Measurements from ENCODE around the gene KCNK10. TPM values are rescaled to one million over a fixed set of nuclear protein-coding genes. Genes with fewer than 3 reads are reported as not detected.

Gene KCNK10
- total and polyA plus RNA-seq, 9 donors, result 0.05 TPM; not detected in 8

DNA sequence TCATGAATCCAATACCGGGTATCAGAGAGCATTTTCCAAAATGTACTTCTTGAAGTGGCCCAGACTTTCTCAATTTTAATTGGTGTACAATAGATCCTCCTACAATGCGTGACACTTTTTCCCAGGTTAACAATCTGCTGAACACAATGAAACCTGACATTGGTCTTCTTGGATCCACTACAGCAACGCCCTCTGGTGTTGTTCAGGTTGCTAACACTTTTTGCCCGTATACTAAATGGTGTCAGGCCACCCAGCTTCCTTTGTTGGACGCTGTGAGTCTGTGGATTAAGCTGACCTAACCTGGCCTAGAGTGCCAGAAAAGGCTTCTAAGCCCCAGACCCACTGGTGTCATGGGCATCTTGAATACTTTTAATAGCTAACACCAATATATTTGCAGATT is 89.2 kb downstream of the KCNK10 start:
- Histone ChIP-seq H3K27me3 (no peaks in the 10 kb centered on the region), H3K9me3 (no peaks in the 10 kb centered on the region), H3K4me3 (no peak overlapping the region), H3K36me3 (no peaks in the 10 kb centered on the region), H3K4me1 (ENCODE audit: insufficient read depth) (no peaks in the 10 kb centered on the region), H3K27ac (no peak overlapping the region)
- peak in 2 of 5 donors; percentile 19 to 23 for DNase-seq
- intact Hi-C loops (cut with DNase I), result no loop called here
- WGBS, 3 donors, result 38 to 52% (median 45%) methylated on average over 5 of the region's 5 CpGs
- no peak for TF ChIP-seq POLR2A (IDR thresholded peaks at IDR 0.05)
- TF ChIP-seq, protein P1, sequence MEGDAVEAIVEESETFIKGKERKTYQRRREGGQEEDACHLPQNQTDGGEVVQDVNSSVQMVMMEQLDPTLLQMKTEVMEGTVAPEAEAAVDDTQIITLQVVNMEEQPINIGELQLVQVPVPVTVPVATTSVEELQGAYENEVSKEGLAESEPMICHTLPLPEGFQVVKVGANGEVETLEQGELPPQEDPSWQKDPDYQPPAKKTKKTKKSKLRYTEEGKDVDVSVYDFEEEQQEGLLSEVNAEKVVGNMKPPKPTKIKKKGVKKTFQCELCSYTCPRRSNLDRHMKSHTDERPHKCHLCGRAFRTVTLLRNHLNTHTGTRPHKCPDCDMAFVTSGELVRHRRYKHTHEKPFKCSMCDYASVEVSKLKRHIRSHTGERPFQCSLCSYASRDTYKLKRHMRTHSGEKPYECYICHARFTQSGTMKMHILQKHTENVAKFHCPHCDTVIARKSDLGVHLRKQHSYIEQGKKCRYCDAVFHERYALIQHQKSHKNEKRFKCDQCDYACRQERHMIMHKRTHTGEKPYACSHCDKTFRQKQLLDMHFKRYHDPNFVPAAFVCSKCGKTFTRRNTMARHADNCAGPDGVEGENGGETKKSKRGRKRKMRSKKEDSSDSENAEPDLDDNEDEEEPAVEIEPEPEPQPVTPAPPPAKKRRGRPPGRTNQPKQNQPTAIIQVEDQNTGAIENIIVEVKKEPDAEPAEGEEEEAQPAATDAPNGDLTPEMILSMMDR (IDR thresholded peaks at IDR 0.05), result no peak
- no peak for TF ChIP-seq EP300 (IDR thresholded peaks at IDR 0.05)

DNA sequence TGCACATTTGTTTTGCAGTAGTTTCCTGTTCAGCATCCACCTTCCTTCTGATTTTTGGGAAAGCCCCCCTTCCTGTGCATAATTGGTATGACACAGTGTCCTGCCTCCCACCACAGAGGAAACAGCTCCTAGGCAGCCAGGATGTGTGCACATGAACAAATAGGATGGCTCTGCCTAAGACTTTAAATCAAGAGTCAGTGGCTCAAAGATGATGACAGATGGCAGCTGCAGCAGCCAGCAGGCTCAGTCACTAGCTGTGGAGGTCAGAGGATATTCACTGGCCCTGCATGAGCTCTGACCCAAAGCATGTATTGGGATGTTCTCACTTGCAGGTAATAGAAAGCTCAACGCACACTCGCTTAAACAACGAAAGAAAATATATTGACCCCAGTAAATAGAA is 90.3 kb downstream of the KCNK10 start:
- 88 to 95% (median 90%) methylated on average over 3 of the region's 3 CpGs for WGBS, 3 donors
- Histone ChIP-seq H3K4me1 (ENCODE audit: insufficient read depth) (no peaks in the 10 kb centered on the region), H3K27me3 (no peaks in the 10 kb centered on the region), H3K27ac (no peak overlapping the region), H3K4me3 (no peak overlapping the region), H3K9me3 (no peaks in the 10 kb centered on the region), H3K36me3 (no peaks in the 10 kb centered on the region)
- intact Hi-C loops (cut with DNase I), result no loop called here
- TF ChIP-seq EP300 (IDR thresholded peaks at IDR 0.05) (no peak), POLR2A (IDR thresholded peaks at IDR 0.05) (no peak)
- TF ChIP-seq, protein P1 (IDR thresholded peaks at IDR 0.05), result no peak
- DNase-seq, result no peak

DNA sequence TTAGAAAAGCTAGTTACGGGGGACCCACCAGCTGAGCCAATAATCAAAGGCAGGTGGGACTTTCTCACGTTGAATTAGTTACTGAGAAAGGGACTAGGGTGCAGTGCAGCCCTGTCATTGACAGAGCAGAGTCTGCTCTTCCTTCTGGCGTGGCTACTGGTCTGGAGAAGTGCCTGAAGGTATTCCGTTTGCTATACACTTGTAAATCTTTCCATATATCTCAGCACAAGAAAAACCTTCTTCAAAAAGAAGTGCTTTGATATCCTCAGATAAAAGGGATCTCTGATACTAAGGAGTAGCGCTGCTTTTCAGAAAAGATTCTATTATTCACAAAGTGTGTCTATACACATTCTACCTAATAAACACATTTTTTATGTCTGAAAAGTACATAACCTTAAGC is 91.5 kb downstream of the KCNK10 start:
- no peak overlapping the region for H3K27ac ChIP-seq
- H3K27me3 ChIP-seq, result no peaks in the 10 kb centered on the region
- no peaks in the 10 kb centered on the region for H3K9me3 ChIP-seq
- intact Hi-C loops (cut with DNase I), result no loop called here
- WGBS, 3 donors, result 39 to 49% (median 42%) methylated on average over 5 of the region's 5 CpGs
- no peaks in the 10 kb centered on the region for H3K36me3 ChIP-seq
- H3K4me1 ChIP-seq (ENCODE audit: insufficient read depth), result no peaks in the 10 kb centered on the region
- H3K4me3 ChIP-seq, result no peak overlapping the region
- no peak for DNase-seq
- TF ChIP-seq, protein P1 (IDR thresholded peaks at IDR 0.05), result no peak
- no peak for TF ChIP-seq POLR2A (IDR thresholded peaks at IDR 0.05)
- TF ChIP-seq EP300 (IDR thresholded peaks at IDR 0.05), result no peak

DNA sequence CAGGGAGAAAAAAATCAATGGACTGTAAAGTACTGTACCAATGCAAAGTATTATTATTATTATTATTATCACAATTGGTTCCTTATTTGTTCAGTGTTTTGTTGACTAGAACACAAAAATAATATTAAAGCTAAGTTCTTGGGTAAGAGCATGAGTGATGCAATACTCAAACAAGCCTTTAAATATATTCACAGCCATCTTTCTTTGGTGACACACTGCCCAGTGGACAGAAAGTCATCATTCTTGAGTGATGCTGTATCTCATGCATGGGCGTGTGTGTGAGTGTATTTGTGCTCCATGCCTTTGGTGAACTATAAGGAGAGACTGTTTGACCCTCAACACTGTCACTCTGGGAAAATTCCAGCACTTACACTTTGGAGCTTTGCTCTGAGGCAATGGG is 93.6 kb downstream of the KCNK10 start:
- Histone ChIP-seq H3K27me3 (no peaks in the 10 kb centered on the region), H3K27ac (no peak overlapping the region), H3K4me3 (no peak overlapping the region), H3K9me3 (no peaks in the 10 kb centered on the region), H3K36me3 (no peaks in the 10 kb centered on the region), H3K4me1 (ENCODE audit: insufficient read depth) (no peaks in the 10 kb centered on the region)
- WGBS, 3 donors, result 78 to 86% (median 84%) methylated on average over 1 of the region's 1 CpG
- intact Hi-C loops (cut with DNase I), result no loop called here
- DNase-seq, result no peak
- TF ChIP-seq POLR2A (IDR thresholded peaks at IDR 0.05), result no peak
- TF ChIP-seq, protein P1 (IDR thresholded peaks at IDR 0.05), result no peak
- TF ChIP-seq EP300 (IDR thresholded peaks at IDR 0.05), result no peak

All from ovary (tissue), 9 donors.